SU-DHL-6 (cell line): Measurements from ENCODE around the gene CYSRT1.

Experiments
- H2AFZ ChIP-seq: fragments of 200-600 bp; sonication (generic); 2 replicates; pipeline ENCODE4 v1.6.1; 2014; ENCODE audit warnings: low read depth, mild to moderate bottlenecking, moderate library complexity, mixed read lengths, antibody characterized with exemption, low read length; ENCODE audit not compliant: severe bottlenecking
- H3F3A ChIP-seq: fragments of 200-600 bp; shearing (Covaris generic); 2 replicates; pipeline ENCODE4 v1.6.0; 2016; ENCODE audit warnings: antibody characterized with exemption, mild to moderate bottlenecking; ENCODE audit not compliant: insufficient read depth
- H3K27ac ChIP-seq: fragments of 200-600 bp; sonication (generic); 2 replicates; pipeline ENCODE4 v1.5.1; 2016; ENCODE audit warnings: low read depth, mild to moderate bottlenecking, low read length, moderate library complexity, mixed read lengths
- H3K27me3 ChIP-seq: fragments of 200-600 bp; sonication (generic), shearing (Covaris generic); 2 replicates; pipeline ENCODE4 v1.6.0; 2014; ENCODE audit warnings: mild to moderate bottlenecking, low read length
- H3K36me3 ChIP-seq: fragments of 200-600 bp; sonication (generic); 2 replicates; pipeline ENCODE4 v1.6.1; 2014; ENCODE audit warnings: mild to moderate bottlenecking, low read length, mixed read lengths
- H3K4me2 ChIP-seq: fragments of 300-600, 200-600 bp; shearing (Covaris generic), sonication (generic); 2 replicates; pipeline ENCODE4 v1.6.0; 2014; ENCODE audit warnings: low read length, low read depth, mild to moderate bottlenecking; ENCODE audit not compliant: poor library complexity, severe bottlenecking
- H3K4me3 ChIP-seq: fragments of 200-600 bp; sonication (generic); 2 replicates; pipeline ENCODE4 v1.5.1; 2014; ENCODE audit warnings: antibody characterized with exemption, low read length, mild to moderate bottlenecking, mixed read lengths; ENCODE audit not compliant: insufficient read depth, poor library complexity, severe bottlenecking
- H3K79me2 ChIP-seq: fragments of 200-600 bp; sonication (generic); 2 replicates; pipeline ENCODE4 v1.6.1; 2014; ENCODE audit warnings: mild to moderate bottlenecking, low read length, moderate library complexity; ENCODE audit not compliant: insufficient read depth
- H3K9ac ChIP-seq: fragments of 200-600 bp; sonication (generic); 2 replicates; pipeline ENCODE4 v1.7.0; 2014; ENCODE audit warnings: mild to moderate bottlenecking, low read length
- H3K9me2 ChIP-seq: fragments of 200-600 bp; sonication (generic); replicated peaks from 2 replicates; pipeline ENCODE4 v1.6.1; 2014; ENCODE audit warnings: low read length; ENCODE audit not compliant: insufficient read depth
- H3K9me3 ChIP-seq: fragments of 200-600 bp; sonication (generic); 2 replicates; pipeline ENCODE4 v1.6.1; 2014; ENCODE audit warnings: low read length, mixed read lengths; ENCODE audit not compliant: insufficient read depth
- H4K20me1 ChIP-seq: fragments of 200-600 bp; sonication (generic); 2 replicates; pipeline ENCODE4 v1.6.1; 2014; ENCODE audit warnings: low read depth, mild to moderate bottlenecking, antibody characterized with exemption, low read length, moderate library complexity, mixed read lengths
- CTCF ChIP-seq: fragments of 200-600 bp; sonication (generic); IDR thresholded peaks from one replicate; pipeline ENCODE4 v1.5.1; 2017; ENCODE audit warnings: antibody characterized with exemption, mild to moderate bottlenecking, low read length, moderate library complexity; ENCODE audit not compliant: insufficient read depth, poor library complexity, severe bottlenecking
- EZH2phosphoT487 ChIP-seq: fragments of 200-600 bp; sonication (generic), shearing (Covaris generic); conservative IDR thresholded peaks from 2 replicates; pipeline ENCODE4 v1.6.1; 2018; ENCODE audit warnings: mild to moderate bottlenecking, antibody characterized with exemption, low read length, moderate library complexity, mixed read lengths

The CYSRT1 gene

GRCh38 chr9:137191245-137191644 is 33.7 kb upstream of the CYSRT1 start:
- Histone ChIP-seq H3K79me2 (peaks cover 20% of the 10 kb centered on the region), H3K27me3 (no peaks in the 10 kb centered on the region), H4K20me1 (no peaks in the 10 kb centered on the region), H3K9me2 (no peaks in the 10 kb centered on the region), H3K4me3 (no peak overlapping the region), H2AFZ (no peak overlapping the region), H3K9ac (no peak overlapping the region), H3K4me2 (no peak overlapping the region), H3K36me3 (no peaks in the 10 kb centered on the region), H3K27ac (no peak overlapping the region), H3K9me3 (no peaks in the 10 kb centered on the region), H3F3A (no peaks in the 10 kb centered on the region)
- TF ChIP-seq CTCF (no peak), EZH2phosphoT487 (no peak)

GRCh38 chr9:137191691-137192447 is 33.1 kb upstream of the CYSRT1 start:
- H3K79me2 ChIP-seq, result peaks cover 20% of the 10 kb centered on the region

GRCh38 chr9:137192448-137192780 is 32.6 kb upstream of the CYSRT1 start:
- TF ChIP-seq EZH2phosphoT487, result no peak
- no peak for TF ChIP-seq CTCF
- no peak overlapping the region for H3K27ac ChIP-seq
- H3K4me2 ChIP-seq, result no peak overlapping the region
- H3K9me2 ChIP-seq, result no peaks in the 10 kb centered on the region
- H3K79me2 ChIP-seq, result peaks cover 15% of the 10 kb centered on the region
- H4K20me1 ChIP-seq, result no peaks in the 10 kb centered on the region
- no peak overlapping the region for H2AFZ ChIP-seq
- no peak overlapping the region for H3K4me3 ChIP-seq
- no peaks in the 10 kb centered on the region for H3K27me3 ChIP-seq
- no peak overlapping the region for H3K9ac ChIP-seq
- no peaks in the 10 kb centered on the region for H3F3A ChIP-seq
- no peaks in the 10 kb centered on the region for H3K36me3 ChIP-seq
- H3K9me3 ChIP-seq, result no peaks in the 10 kb centered on the region

More at GRCh38 chr9:137191691-137192447, 33.1 kb upstream of the CYSRT1 start:
- Histone ChIP-seq H3K4me3 (no peak overlapping the region), H3K9me3 (no peaks in the 10 kb centered on the region), H2AFZ (no peak overlapping the region), H3K36me3 (no peaks in the 10 kb centered on the region), H3K27ac (no peak overlapping the region), H3K9me2 (no peaks in the 10 kb centered on the region), H3K4me2 (no peak overlapping the region), H3K27me3 (no peaks in the 10 kb centered on the region), H3K9ac (no peak overlapping the region), H3F3A (no peaks in the 10 kb centered on the region), H4K20me1 (no peaks in the 10 kb centered on the region)
- TF ChIP-seq EZH2phosphoT487 (no peak), CTCF (no peak)
